ENCODE results near the gene AFG3L2.
"Not testable (repeated sequence)": the region's sequence is repeated elsewhere in the genome, so short reads cannot be mapped to it uniquely, and the experiment has no call there.

AFG3L2 gene

DNA sequence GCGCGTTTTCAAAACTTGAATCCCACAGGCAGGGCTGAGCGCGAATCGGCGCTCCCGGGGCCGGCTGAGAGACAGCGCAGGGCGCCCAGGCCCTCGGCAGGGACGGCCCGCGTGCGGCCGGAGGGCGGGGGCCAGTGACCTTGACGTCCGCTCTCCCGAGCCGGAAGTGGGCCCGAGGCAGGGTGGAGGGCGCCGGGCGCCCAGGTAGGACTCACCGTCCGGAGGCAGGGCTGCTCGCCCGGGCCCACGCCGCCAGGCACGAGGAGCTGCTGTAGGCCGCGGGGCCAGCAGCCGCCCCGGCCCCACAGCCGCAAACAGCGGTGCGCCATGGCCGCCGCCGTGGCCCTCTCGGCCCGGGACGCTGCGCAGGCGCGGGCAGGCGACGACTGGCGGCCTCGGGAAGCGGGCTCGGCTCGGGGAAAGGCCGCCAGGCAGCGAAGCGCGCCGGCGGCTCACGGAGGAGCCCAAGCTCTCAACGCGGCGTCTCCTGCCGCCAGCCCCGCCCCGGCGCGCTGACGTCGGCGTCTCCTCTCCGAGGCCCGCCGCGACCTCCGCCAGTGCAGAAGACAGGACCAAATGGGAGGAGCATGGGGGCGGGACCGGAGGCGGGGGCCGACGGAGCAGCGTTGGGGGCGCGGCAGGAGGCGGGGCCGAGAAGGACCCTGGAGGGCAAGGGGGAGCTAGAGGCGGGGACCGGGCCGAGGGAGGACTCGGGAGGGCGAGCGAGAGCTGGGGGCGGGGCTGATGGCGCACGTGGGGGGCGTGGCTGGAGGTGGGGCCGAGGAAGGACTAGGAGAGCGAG lies at the start of gene AFG3L2:
AFG3L2 (minus strand) TSS at position 474 of the 802 bp plus-strand sequence; CDS start at position 329, 145 bp downstream.
- peak; percentile 99 for DNase-seq (ENCODE audit: low read depth)

DNA sequence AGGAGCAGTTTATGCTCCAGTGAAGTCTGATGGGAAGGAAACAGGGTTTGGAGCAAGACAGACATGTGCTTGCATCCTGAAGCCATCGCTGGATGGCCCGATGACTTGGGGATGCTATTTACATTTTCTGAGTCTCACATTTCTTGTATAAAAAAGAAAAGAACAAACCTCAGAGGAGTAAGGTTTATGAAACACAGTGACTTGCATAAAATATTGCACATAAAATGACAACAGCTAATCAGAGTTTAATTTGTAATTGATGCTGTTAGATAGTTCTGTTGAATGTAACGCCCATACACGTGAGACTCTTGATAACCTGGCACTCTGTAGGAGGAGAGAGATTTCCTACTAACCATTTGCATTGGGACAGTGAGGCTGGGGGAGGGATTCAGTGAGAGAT lies 47.2 kb upstream of the AFG3L2 start:
- no peak for DNase-seq (ENCODE audit: low read depth)

DNA sequence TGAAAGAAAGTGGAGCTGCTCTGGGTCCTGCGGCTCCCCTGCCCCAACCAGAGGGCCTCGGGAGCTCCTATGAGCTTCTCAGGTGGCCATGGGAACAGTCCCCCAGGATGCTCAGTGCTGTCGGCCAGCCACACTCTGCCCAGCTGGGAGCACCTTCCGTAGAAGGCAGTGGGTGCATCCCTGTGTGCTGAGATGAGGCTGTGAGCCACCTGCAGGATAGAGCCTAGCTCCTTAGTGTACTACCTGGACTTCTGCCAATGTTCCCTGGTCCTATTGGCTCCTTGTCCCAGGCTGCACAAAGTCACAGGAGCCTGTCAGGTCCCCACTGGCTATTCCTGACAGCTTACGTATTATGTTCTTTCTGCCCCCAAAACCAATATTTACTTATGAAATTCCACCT lies 46.8 kb upstream of the AFG3L2 start:
- DNase-seq (ENCODE audit: low read depth), result no peak

DNA sequence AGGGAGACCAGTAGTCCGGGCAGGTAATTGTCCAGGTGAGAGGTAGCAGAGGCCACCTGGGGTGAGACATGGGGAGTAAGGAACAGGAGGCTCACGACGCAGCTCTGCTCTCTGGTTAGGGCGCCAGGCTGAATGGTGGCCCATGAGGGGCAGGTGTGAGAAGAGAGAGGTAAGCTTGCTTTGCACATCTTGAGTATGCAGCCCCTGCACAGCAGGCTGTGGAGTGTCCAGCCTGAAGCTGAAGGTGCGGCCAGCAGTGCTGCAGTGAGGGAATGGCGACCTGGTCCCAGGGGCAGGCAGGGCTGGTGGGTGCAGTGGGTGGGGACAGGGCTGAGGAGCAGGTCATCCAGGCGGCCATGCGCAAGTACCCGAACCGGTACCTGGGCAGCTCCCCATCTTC lies 46.4 kb upstream of the AFG3L2 start:
- DNase-seq (ENCODE audit: low read depth), result no peak

DNA sequence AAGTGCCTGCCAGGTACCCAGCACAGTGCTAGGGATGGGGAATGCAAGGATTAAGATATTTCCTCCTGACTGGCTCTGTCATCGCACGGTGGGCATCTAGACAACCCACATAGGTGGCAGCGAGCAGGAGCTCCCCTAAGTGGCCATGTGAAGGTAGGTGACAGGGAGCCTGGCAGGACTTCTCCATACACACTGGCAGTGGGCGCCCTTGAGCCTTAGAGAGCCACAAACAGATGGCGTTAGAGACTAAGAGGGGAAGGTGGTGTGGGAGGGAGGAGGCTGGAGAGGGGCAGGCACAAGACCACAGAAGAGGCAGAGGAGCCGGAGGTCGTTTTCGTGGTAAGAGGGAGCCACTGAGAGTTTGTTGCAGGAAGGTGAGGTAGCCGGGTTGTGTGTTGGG lies 45.9 kb upstream of the AFG3L2 start:
- no peak for DNase-seq (ENCODE audit: low read depth)

DNA sequence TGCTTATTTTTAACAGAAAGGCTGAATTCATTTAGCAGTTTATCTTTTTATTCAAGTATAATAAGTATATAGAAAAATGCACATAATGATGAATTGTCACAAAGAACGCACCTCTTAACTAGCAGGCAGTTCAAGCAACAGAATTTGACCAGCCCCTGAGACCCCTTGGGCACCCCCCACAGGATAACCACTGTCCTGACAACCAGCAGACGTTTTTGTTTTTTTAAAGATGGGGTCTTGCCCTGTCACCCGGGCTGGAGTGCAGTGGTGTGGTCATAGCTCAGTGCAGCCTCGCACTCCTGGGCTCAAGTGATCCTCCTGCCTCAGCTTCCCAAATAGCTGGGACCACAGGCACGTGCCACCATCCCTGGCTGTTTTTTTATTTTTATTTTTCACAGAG lies 44.7 kb upstream of the AFG3L2 start:
- DNase-seq (ENCODE audit: low read depth), result no peak

DNA sequence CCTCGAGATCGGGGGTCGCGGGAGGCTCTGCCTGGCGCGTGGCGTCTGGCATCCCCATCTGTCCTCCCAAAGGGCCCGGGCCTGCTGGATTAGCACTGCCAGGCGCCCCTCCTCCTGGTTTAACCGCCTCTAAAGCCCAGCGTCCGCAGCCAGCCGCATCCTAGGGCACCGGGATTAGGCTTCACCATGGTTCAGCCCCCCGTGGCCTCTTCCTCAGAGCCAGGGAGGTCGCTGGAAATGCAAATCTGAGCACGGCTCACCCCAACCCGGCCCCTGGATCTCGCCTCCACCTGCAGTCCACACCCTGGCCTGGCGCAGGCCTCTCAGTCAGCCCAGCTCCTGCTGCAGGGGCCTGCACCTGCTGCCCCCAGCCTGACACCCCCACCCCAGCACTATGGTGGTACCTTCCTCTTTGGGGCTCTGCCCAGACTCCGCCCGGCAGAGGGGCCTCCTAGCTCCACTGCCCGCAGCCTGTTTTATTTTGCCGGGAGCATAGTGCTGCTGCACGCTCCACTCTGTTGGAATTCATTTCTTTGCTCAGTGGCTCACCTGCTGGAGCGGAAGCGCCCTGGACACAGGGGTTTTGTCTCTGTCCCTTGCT lies 43.9 kb upstream of the AFG3L2 start:
- DNase-seq (ENCODE audit: low read depth), result no peak

DNA sequence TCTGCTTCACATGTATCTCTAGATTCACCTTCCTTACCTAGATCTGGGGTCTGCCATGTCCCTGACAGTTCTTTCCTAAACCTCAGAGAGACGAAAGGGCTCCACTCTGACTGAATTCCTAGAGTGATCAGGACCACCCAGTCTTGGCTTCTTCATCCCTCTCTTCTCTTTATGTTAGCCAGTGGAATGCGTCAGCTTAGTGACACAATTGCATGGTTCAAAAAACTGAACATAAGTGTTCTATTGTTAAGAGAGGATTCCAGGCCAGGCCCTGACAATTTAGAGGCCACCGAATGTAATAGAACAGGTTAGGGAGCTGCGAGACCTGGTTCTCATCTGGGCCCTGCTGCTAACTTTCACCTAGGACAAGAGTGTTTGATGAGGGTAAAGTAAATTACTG lies 40.7 kb upstream of the AFG3L2 start:
- no peak for DNase-seq (ENCODE audit: low read depth)

DNA sequence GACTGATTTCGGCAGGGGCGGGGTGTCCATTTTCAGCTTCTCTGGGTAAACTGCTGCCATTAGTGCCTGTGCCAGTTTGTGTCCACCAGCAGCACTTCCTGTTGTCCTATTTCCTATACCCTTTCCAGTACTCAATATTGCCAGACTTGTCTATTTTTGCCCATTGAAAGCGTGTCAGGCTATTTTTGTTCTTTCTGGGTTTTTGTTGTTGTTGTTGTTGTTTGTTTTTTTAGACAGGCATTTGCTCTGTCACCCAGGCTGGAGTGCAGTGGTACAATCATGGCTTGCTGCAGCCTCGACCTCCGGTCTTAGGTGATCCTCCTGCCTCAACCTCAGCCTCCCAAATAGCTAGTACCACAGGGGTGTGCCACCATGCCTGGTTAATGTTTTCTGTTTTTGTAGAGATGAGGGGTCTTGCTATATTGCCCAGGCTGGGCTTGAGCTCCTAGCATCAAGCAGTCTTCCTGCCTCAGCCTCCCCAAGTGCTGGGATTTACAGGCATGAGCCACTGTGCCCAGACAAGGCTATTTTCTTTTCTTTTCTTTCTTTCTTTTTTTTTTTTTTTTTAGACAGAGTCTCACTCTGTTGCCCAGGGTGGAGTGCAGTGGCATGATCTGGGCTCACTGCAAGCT lies 39.2 kb upstream of the AFG3L2 start:
- DNase-seq (ENCODE audit: low read depth), result no peak

DNA sequence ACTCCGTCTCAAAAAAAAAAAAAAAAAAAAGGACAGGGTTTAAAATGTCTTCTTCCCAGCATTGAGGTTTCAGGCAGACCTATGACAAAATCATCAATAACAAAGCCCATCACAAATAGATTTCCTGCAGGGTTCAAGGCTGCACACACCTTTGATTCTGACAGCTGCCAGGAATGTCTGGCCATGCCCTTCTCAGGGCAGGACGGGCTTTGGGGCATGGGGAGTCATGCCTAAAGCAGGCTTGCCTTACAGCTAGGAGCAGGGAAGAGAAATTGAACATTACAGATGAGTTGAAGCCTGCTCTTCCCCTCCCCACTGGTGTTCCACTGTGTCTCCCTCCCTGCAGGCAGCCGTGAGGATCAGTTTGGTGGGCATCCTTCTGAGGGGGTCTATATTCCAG lies 34.4 kb upstream of the AFG3L2 start:
- no peak for DNase-seq (ENCODE audit: low read depth)

DNA sequence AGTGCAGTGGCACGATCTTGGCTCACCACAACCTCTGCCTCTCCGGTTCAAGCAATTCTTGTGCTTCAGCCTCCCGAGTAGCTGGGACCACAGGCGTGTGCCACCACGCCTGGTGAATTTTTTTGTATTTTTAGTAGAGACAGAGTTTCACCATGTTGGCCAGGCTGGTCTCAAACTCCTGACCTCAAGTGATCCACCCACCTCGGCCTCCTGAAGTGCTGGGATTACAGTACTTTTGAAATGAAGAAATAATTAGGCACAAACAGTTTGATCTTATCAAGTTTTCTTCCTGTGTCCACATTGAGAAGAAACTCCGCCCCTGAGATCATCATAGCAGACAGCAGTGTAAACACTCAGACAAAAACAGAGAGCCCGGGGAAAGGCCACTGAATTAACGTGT lies 33.7 kb upstream of the AFG3L2 start:
- not testable (repeated sequence) for DNase-seq (ENCODE audit: low read depth)

DNA sequence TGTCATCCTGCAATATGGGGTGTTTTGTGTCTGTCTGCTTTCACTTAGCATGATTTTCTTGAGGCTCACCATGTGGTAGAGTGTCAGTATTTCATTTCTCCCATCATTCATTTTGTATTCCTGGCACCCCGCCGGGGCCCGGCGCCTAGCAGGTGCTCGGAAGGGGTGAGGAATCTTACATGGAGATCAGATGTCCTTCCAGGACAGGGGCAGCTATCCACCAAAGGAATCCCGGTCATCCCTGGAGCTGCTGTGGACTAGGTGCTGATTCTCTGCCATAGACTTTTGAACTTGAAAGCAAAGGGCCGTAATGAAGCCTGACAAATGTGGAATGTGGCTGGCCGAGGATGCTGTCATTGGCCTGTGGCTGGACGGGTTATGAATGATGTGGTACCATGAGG lies 33.1 kb upstream of the AFG3L2 start:
- DNase-seq (ENCODE audit: low read depth), result no peak

DNA sequence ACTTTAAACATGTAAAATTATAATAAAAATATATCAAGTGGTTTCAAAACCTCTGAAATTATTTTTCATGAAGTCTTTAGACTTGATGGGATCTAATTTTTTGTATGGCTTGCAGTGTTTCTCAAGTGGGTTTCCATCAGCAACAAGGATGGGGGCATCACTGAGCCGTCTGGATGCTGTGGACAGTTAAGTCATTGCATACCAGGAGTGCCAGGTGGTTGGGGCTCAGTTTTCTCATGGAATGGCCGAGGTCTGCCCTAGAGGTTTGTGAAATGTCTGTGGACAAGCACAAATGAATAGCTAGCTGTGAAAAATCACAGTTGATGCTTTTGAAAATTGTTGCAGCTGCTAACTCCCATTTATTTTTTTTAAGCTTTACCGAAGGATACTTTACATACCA lies 32.4 kb upstream of the AFG3L2 start:
- no peak for DNase-seq (ENCODE audit: low read depth)

DNA sequence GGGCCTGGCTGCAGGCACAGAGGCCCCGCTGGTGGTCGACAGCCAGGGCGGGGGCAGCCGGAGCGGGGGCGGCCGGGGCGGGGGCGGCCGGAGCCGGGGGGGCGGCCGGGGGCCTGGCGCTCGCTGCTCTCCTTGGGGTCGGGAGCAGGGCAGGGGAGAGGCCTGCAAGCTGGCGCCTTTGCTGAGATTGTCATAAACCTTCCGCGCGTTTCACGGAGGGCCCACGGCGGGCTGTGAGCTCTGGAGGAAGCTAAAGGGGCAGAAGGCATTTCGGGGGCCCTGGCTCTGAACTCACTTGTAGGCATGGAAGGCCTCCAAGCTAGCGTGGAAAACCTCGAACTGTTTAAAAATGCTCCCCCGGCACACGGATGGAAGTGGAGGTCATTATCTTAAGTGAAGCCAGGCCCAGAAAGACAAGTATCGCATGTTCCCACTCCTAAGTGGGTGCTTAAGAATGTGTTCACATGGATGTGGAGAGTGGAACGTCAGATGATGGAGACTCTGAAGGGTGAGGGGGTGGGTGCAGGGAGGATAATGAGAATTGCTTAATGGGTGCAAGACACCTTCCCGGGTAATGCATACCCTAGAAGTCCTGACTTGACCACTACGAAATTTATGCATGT lies 31.3 kb upstream of the AFG3L2 start:
- DNase-seq (ENCODE audit: low read depth), result no peak

DNA sequence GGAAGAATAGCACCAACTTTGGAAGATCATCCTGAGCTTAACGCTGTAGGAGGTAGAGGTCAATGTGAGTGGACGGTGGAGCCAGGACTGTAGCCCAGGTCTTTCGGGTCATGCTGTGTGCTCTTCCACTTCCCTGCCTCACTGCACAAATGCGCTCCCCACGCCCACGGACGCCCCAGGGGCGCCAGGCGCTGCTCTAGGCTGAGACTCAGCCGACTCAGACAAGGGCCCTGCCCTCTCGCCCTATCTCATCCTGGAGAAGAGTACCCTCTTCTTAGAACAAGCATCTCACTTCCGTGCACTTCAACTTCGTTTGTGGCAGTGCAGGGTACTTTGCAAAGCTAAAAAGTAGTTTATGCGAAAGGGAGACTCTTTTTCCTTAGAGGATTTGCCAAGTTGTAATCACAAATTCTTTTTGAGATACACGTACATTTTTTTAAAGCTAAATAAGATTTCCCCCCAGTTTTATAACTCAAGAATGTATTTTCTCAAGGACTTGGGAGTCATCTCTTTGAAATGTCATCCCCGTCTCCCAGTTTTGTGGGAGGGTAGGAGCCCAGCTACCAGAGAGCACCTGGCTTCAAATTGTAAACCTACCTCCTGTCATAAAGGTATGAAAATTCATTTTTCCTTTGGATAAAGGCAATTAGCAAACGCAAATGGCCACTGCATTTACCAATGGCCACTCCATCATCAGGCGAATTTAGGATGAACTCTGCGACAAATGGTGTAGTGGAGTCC lies 29.5 kb upstream of the AFG3L2 start:
- no peak for DNase-seq (ENCODE audit: low read depth)

DNA sequence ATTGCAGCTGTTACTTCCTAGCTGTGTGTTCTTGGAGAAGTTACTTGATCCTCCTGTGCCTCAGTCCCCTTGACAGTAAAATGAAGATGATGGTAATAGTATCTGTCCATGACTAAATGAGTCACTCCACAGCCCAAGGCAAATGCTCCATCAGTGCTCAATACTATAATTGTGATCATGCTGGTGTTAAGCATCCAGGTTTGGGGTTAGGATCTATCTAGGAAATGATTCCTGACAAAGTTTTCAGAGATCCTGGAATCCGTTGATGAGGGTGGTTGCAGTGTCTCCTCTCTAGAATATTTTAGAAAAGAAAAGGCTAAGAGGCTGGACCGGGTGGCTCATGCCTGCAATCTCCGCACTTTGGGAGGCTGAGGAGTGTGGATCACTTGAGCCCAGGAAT lies 28.0 kb upstream of the AFG3L2 start:
- DNase-seq (ENCODE audit: low read depth), result no peak

DNA sequence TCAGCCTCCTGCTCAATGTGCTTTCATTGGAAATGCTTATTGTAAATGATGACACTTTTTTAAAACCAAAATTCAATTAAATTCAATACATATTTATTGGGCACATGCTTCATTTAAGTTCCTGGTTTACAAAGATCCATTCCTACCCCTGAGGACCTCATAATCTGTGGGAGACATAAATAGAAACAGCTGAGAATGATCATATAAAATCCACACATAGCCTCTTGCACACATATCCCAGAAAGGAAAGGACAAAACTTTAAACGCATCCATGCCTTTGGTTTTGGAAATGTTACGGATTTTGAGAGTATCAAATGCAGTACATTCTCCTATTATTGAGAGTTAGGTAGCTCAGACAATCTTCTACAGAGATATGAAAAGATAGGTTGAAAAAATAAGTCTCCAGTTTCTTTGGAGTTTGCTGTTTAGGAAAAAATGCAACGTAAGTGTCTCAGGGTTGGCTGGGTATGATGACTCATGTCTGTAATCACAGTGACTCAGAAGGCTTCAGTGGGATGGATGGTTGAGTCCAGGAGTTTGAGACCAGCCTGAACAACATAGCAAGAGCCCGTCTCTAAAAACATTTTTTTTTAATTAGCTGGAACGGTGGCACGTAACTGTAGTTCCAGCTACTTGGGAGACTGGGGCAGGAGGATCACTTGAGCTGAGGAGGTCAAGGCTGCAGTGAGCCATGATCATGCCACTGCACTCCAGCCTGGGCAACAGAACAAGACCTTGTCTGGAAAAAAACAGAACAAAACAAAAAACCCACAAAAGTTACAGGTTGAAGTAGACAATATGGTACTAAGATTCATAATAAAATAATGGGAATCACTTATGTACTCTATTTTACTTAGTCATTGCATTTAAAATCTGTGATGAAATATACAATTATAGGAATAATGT lies 26.8 kb upstream of the AFG3L2 start:
- peak; percentile 73 for DNase-seq (ENCODE audit: low read depth)

DNA sequence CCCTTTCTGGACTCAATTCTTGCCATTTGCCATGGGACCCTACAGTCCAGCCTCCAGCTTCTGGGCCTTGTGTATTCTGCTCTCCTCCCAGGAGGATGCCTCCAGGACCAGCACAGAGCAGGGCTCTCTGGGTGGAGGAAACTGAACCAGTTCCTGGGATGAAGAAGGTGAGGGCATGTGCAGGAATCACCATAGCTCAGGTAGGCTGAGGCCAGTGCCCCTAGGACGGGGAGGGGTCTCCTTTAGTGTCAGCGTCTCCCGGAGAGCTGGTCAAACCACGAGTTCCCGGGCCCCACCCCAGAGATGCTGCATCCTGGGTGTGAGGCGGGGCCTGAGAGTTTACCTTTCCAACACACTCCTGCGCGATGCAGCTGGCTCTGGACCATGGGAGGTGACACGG lies 24.9 kb upstream of the AFG3L2 start:
- DNase-seq (ENCODE audit: low read depth), result no peak

DNA sequence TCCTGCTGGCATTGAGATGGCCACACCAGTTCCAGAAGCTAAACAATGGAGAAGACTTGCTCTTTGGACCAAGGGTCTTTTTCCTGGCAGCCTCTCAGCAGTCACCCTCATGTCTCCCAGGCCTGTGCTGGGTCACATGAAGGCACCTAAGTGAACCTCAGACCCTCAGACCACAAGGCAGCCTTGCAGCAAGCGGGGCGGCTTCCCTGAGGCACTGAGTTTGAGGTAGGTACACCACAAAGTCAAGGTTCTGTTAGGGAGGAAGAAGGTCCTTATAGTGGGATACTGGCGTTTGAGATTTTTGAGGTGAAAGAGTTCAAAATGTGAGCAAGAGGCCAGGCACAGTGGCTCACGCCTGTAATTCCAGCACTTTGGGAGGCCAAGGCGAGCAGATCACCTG lies 22.2 kb upstream of the AFG3L2 start:
- DNase-seq (ENCODE audit: low read depth), result no peak

DNA sequence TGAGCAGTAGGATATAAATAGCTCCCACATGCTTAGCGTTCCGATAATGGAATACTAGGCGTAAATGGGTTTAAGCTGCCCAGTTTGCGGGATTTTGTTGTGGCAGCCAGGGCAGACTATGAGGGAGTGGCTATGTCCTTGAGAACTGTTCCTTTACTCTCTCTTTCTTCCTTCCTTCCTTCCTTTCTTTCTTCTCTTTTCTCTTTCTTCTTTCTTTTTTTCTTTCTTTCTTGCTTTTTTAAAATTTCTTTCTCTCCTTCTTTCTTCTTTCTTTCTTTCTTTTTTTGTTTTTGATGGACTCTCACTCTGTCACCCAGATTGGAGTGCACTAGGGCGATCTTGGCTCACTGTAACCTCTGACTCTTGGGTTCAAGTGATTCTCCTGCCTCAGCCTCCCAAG lies 21.6 kb upstream of the AFG3L2 start:
- DNase-seq (ENCODE audit: low read depth), result no peak

DNA sequence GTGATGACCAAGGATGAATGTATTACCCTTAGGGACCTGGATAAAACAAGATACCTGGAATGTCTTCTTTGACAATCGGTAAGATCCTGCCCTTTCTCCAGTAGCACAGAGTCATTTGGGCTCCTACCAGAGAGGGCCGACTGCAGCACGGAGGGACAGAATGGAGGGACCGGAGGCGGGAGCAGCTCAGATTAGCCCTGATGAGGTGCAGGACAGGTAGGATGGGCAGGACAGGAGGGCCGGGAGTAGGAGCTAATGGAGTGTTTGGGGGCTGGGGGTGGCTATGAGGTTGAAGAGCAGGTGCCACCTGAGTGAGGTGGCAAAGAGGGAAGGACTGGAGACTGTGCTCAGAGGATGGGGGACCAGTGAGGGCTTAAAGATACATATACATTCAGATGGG lies 20.8 kb upstream of the AFG3L2 start:
- no peak for DNase-seq (ENCODE audit: low read depth)
